H9 (cell line): Measurements from ENCODE around the gene TXNRD1. TPM values are rescaled to one million over a fixed set of nuclear protein-coding genes. Genes with fewer than 3 reads are reported as not detected.

Experiments used
- DNase-seq: peaks from one replicate; pipeline ENCODE4 v3.0.0-alpha.2; 2017
- H2AFZ ChIP-seq: one replicate; pipeline ENCODE4 v1.6.1; 2013; ENCODE audit warnings: mild to moderate bottlenecking, low read length, control low read depth, moderate library complexity
- H2AK5ac ChIP-seq: 2 replicates; pipeline ENCODE4 v1.6.1; 2013; ENCODE audit warnings: low read length, control low read depth, mixed read lengths; ENCODE audit not compliant: insufficient read length
- H2BK120ac ChIP-seq: one replicate; pipeline ENCODE4 v1.6.1; 2013; ENCODE audit warnings: low read depth, mild to moderate bottlenecking, low read length, control low read depth, inconsistent platforms; ENCODE audit not compliant: poor library complexity, severe bottlenecking
- H2BK12ac ChIP-seq: 2 replicates; pipeline ENCODE4 v1.6.1; 2013; ENCODE audit warnings: low read length, control low read depth, mixed read lengths, low read depth; ENCODE audit not compliant: insufficient read length
- H2BK15ac ChIP-seq: 2 replicates; pipeline ENCODE4 v1.6.1; 2013; ENCODE audit warnings: low read depth, low read length, control low read depth
- H2BK20ac ChIP-seq: one replicate; pipeline ENCODE4 v1.6.1; 2013; ENCODE audit warnings: low read depth, mild to moderate bottlenecking, low read length, control low read depth, inconsistent platforms; ENCODE audit not compliant: poor library complexity, severe bottlenecking
- H2BK5ac ChIP-seq: 2 replicates; pipeline ENCODE4 v1.6.1; 2013; ENCODE audit warnings: low read length, control low read depth, mixed read lengths; ENCODE audit not compliant: insufficient read length
- H3K14ac ChIP-seq: 2 replicates; pipeline ENCODE4 v1.6.1; 2013; ENCODE audit warnings: low read length, control low read depth; ENCODE audit not compliant: insufficient read depth
- H3K18ac ChIP-seq: 2 replicates; pipeline ENCODE4 v1.6.1; 2013; ENCODE audit warnings: low read depth, mild to moderate bottlenecking, mixed read lengths, low read length, control low read depth; ENCODE audit not compliant: insufficient read length
- H3K23ac ChIP-seq: 2 replicates; pipeline ENCODE4 v1.6.1; 2013; ENCODE audit warnings: low read length, control low read depth, mixed read lengths, low read depth; ENCODE audit not compliant: insufficient read length
- H3K23me2 ChIP-seq: 2 replicates; pipeline ENCODE4 v1.6.1; 2013; ENCODE audit warnings: low read depth, mild to moderate bottlenecking, mixed read lengths, low read length, control low read depth; ENCODE audit not compliant: insufficient read length, poor library complexity, severe bottlenecking
- H3K27ac ChIP-seq: 2 replicates; pipeline ENCODE4 v1.5.1; 2013; ENCODE audit warnings: low read length, control low read depth, mixed read lengths, low read depth; ENCODE audit not compliant: insufficient read length
- H3K27me3 ChIP-seq: 2 replicates; pipeline ENCODE4 v1.6.1; 2013; ENCODE audit warnings: low read length, control low read depth, inconsistent platforms; ENCODE audit not compliant: insufficient read depth
- H3K4ac ChIP-seq: 2 replicates; pipeline ENCODE4 v1.6.1; 2013; ENCODE audit warnings: low read depth, mild to moderate bottlenecking, control low read depth, inconsistent platforms, low read length, moderate library complexity
- H3K4me1 ChIP-seq: 2 replicates; pipeline ENCODE4 v1.6.1; 2013; ENCODE audit warnings: low read length, control low read depth, inconsistent platforms; ENCODE audit not compliant: insufficient read depth
- H3K4me2 ChIP-seq: 2 replicates; pipeline ENCODE4 v1.6.1; 2013; ENCODE audit warnings: low read length, control low read depth, mixed read lengths; ENCODE audit not compliant: insufficient read length, insufficient read depth
- H3K56ac ChIP-seq: 2 replicates; pipeline ENCODE4 v1.6.1; 2013; ENCODE audit warnings: low read depth, mild to moderate bottlenecking, mixed read lengths, low read length, control low read depth; ENCODE audit not compliant: insufficient read length
- H3K79me1 ChIP-seq: 2 replicates; pipeline ENCODE4 v1.6.1; 2013; ENCODE audit warnings: low read depth, mild to moderate bottlenecking, moderate library complexity, low read length, control low read depth, inconsistent platforms; ENCODE audit not compliant: insufficient read depth, poor library complexity, severe bottlenecking
- H3K79me2 ChIP-seq: 2 replicates; pipeline ENCODE4 v1.6.1; 2013; ENCODE audit warnings: low read length, control low read depth, inconsistent platforms; ENCODE audit not compliant: insufficient read depth
- H3K9ac ChIP-seq: 2 replicates; pipeline ENCODE4 v1.6.1; 2013; ENCODE audit warnings: low read length, control low read depth, mixed read lengths; ENCODE audit not compliant: insufficient read length; ENCODE audit errors: extremely low read depth
- H3K9me3 ChIP-seq: one replicate; pipeline ENCODE4 v1.6.1; 2013; ENCODE audit warnings: low read depth, low read length, inconsistent platforms; ENCODE audit not compliant: control insufficient read depth
- H3T11ph ChIP-seq: one replicate; pipeline ENCODE4 v1.6.1; 2013; ENCODE audit warnings: mild to moderate bottlenecking, low read length, control low read depth, inconsistent platforms
- H4K20me1 ChIP-seq: one replicate; pipeline ENCODE4 v1.6.1; 2013; ENCODE audit not compliant: control insufficient read depth, insufficient read length, insufficient read depth
- H4K5ac ChIP-seq: 2 replicates; pipeline ENCODE4 v1.6.1; 2013; ENCODE audit warnings: low read depth, mild to moderate bottlenecking, mixed read lengths, low read length, control low read depth; ENCODE audit not compliant: insufficient read length
- H4K8ac ChIP-seq: replicated peaks from 2 replicates; pipeline ENCODE4 v1.6.1; 2013; ENCODE audit warnings: low read length, control low read depth, mixed read lengths, low read depth; ENCODE audit not compliant: insufficient read length
- H4K91ac ChIP-seq: 2 replicates; pipeline ENCODE4 v1.6.1; 2013; ENCODE audit warnings: low read depth, mild to moderate bottlenecking, moderate library complexity, mixed read lengths, low read length, control low read depth; ENCODE audit not compliant: insufficient read length
- H3K27ac Mint-ChIP-seq, 3 experiments: 2 replicates in 2 of 3; 3 replicates in 1 of 3; pipeline ENCODE4 v1.8.0; 2020 to 2021; ENCODE audit warnings: mixed read lengths in 3 of 3, mild to moderate bottlenecking in 1 of 3, moderate library complexity in 1 of 3
- H3K27me3 Mint-ChIP-seq: 2 replicates; pipeline ENCODE4 v1.8.0; 2021; ENCODE audit warnings: low read depth, mild to moderate bottlenecking, moderate library complexity, mixed read lengths
- H3K36me3 Mint-ChIP-seq, 3 experiments: 2 replicates in 2 of 3; 3 replicates in 1 of 3; pipeline ENCODE4 v1.8.0; 2020 to 2021; ENCODE audit warnings: low read depth in 3 of 3, mixed read lengths in 3 of 3; ENCODE audit not compliant: insufficient read depth in 1 of 3
- H3K4me1 Mint-ChIP-seq, 2 experiments: 2 replicates each; pipeline ENCODE4 v1.8.0; 2020; ENCODE audit warnings: mixed read lengths in 2 of 2
- H3K4me3 Mint-ChIP-seq, 2 experiments: 2 replicates in 1 of 2; 3 replicates in 1 of 2; pipeline ENCODE4 v1.8.0; 2020 to 2021; ENCODE audit warnings: mild to moderate bottlenecking in 2 of 2, mixed read lengths in 2 of 2, moderate library complexity in 1 of 2
- H3K9me3 Mint-ChIP-seq, 2 experiments: 2 replicates in 1 of 2; 3 replicates in 1 of 2; pipeline ENCODE4 v1.8.0; 2020; ENCODE audit warnings: mild to moderate bottlenecking in 2 of 2, mixed read lengths in 2 of 2, moderate library complexity in 1 of 2
- CTCF ChIP-seq: fragments of 200-600 bp; sonication (generic); conservative IDR thresholded peaks from 3 replicates; pipeline ENCODE4 v1.8.0; 2021; ENCODE audit warnings: antibody characterized with exemption, mild to moderate bottlenecking
- WGBS: extraction: QIAGEN DNeasy Blood & Tissue Kit; methylation state at CpG from one replicate; pipeline ENCODE4 v1.1.7; 2013; ENCODE audit warnings: missing lambda C conversion rate, low lambda C conversion rate, mixed read lengths; ENCODE audit not compliant: insufficient read length; ENCODE audit errors: extremely low coverage; 5-methylcytosine and 5-hydroxymethylcytosine counted together
- total RNA-seq: library from RNA; stranded (reverse); gene quantifications from 2 replicates; pipeline ENCODE4 v1.2.1, GENCODE V29; 2021

Gene TXNRD1
- total RNA-seq, 1 experiment from 2014 or later, result 100 TPM

GRCh38 chr12:104171785-104172569 lies 43.6 kb upstream of the TXNRD1 start:
- no peak overlapping the region for H4K91ac ChIP-seq
- no peak overlapping the region for H3K4ac ChIP-seq
- DNase-seq, result peak; percentile 90
- H2BK5ac ChIP-seq, result no peak overlapping the region
- no peak overlapping the region for H4K5ac ChIP-seq
- no peak overlapping the region for H2BK12ac ChIP-seq
- no peaks in the 10 kb centered on the region for H3K4me1 ChIP-seq
- no peak overlapping the region for H3K56ac ChIP-seq
- H3K9me3 ChIP-seq, result no peaks in the 10 kb centered on the region
- no peak overlapping the region for H2AK5ac ChIP-seq
- no peak overlapping the region for H4K8ac ChIP-seq
- H3K4me3 Mint-ChIP-seq, result no peak overlapping the region
- H3T11ph ChIP-seq, result no peak overlapping the region
- no peaks in the 10 kb centered on the region for H3K36me3 Mint-ChIP-seq
- peaks cover 2% of the 10 kb centered on the region; the same call in 1 of the 2 replicates for H3K27me3 Mint-ChIP-seq
- H2BK20ac ChIP-seq, result no peak overlapping the region
- no peaks in the 10 kb centered on the region; a peak in 1 of 5 replicates for H3K9me3 Mint-ChIP-seq
- H3K14ac ChIP-seq, result no peak overlapping the region
- no peak overlapping the region for H3K18ac ChIP-seq
- H2BK15ac ChIP-seq, result no peak overlapping the region
- no CpG with 5 or more reads among the region's 28 CpGs for WGBS
- no peak overlapping the region for H3K23ac ChIP-seq
- H3K27me3 ChIP-seq, result no peaks in the 10 kb centered on the region
- no peak overlapping the region for H3K27ac ChIP-seq
- H3K9ac ChIP-seq, result no peak overlapping the region
- no peak overlapping the region for H2AFZ ChIP-seq
- H3K27ac Mint-ChIP-seq, result no peak overlapping the region
- H3K23me2 ChIP-seq, result no peaks in the 10 kb centered on the region
- H3K79me1 ChIP-seq, result no peaks in the 10 kb centered on the region
- H3K79me2 ChIP-seq, result no peaks in the 10 kb centered on the region
- no peak overlapping the region for H3K4me2 ChIP-seq
- no peak for TF ChIP-seq CTCF
- no peaks in the 10 kb centered on the region for H4K20me1 ChIP-seq
- no peak overlapping the region for H2BK120ac ChIP-seq
- H3K4me1 Mint-ChIP-seq, result peaks cover 0 to 3% of the 10 kb centered on the region in 2 experiments; a peak in 1 of 4 replicates
